SU-DHL-6 (cell line): ENCODE data around the gene CA5A.

ENCODE experiments used
- H2AFZ ChIP-seq: fragments of 200-600 bp; sonication (generic); 2 replicates; pipeline ENCODE4 v1.6.1; 2014; ENCODE audit warnings: low read depth, mild to moderate bottlenecking, moderate library complexity, mixed read lengths, antibody characterized with exemption, low read length; ENCODE audit not compliant: severe bottlenecking
- H3F3A ChIP-seq: fragments of 200-600 bp; shearing (Covaris generic); 2 replicates; pipeline ENCODE4 v1.6.0; 2016; ENCODE audit warnings: antibody characterized with exemption, mild to moderate bottlenecking; ENCODE audit not compliant: insufficient read depth
- H3K27ac ChIP-seq: fragments of 200-600 bp; sonication (generic); 2 replicates; pipeline ENCODE4 v1.5.1; 2016; ENCODE audit warnings: low read depth, mild to moderate bottlenecking, low read length, moderate library complexity, mixed read lengths
- H3K27me3 ChIP-seq: fragments of 200-600 bp; sonication (generic), shearing (Covaris generic); 2 replicates; pipeline ENCODE4 v1.6.0; 2014; ENCODE audit warnings: mild to moderate bottlenecking, low read length
- H3K36me3 ChIP-seq: fragments of 200-600 bp; sonication (generic); 2 replicates; pipeline ENCODE4 v1.6.1; 2014; ENCODE audit warnings: mild to moderate bottlenecking, low read length, mixed read lengths
- H3K4me2 ChIP-seq: fragments of 300-600, 200-600 bp; shearing (Covaris generic), sonication (generic); 2 replicates; pipeline ENCODE4 v1.6.0; 2014; ENCODE audit warnings: low read length, low read depth, mild to moderate bottlenecking; ENCODE audit not compliant: poor library complexity, severe bottlenecking
- H3K4me3 ChIP-seq: fragments of 200-600 bp; sonication (generic); 2 replicates; pipeline ENCODE4 v1.5.1; 2014; ENCODE audit warnings: antibody characterized with exemption, low read length, mild to moderate bottlenecking, mixed read lengths; ENCODE audit not compliant: insufficient read depth, poor library complexity, severe bottlenecking
- H3K79me2 ChIP-seq: fragments of 200-600 bp; sonication (generic); 2 replicates; pipeline ENCODE4 v1.6.1; 2014; ENCODE audit warnings: mild to moderate bottlenecking, low read length, moderate library complexity; ENCODE audit not compliant: insufficient read depth
- H3K9ac ChIP-seq: fragments of 200-600 bp; sonication (generic); 2 replicates; pipeline ENCODE4 v1.7.0; 2014; ENCODE audit warnings: mild to moderate bottlenecking, low read length
- H3K9me2 ChIP-seq: fragments of 200-600 bp; sonication (generic); replicated peaks from 2 replicates; pipeline ENCODE4 v1.6.1; 2014; ENCODE audit warnings: low read length; ENCODE audit not compliant: insufficient read depth
- H3K9me3 ChIP-seq: fragments of 200-600 bp; sonication (generic); 2 replicates; pipeline ENCODE4 v1.6.1; 2014; ENCODE audit warnings: low read length, mixed read lengths; ENCODE audit not compliant: insufficient read depth
- H4K20me1 ChIP-seq: fragments of 200-600 bp; sonication (generic); 2 replicates; pipeline ENCODE4 v1.6.1; 2014; ENCODE audit warnings: low read depth, mild to moderate bottlenecking, antibody characterized with exemption, low read length, moderate library complexity, mixed read lengths
- CTCF ChIP-seq: fragments of 200-600 bp; sonication (generic); IDR thresholded peaks from one replicate; pipeline ENCODE4 v1.5.1; 2017; ENCODE audit warnings: antibody characterized with exemption, mild to moderate bottlenecking, low read length, moderate library complexity; ENCODE audit not compliant: insufficient read depth, poor library complexity, severe bottlenecking
- EZH2phosphoT487 ChIP-seq: fragments of 200-600 bp; sonication (generic), shearing (Covaris generic); conservative IDR thresholded peaks from 2 replicates; pipeline ENCODE4 v1.6.1; 2018; ENCODE audit warnings: mild to moderate bottlenecking, antibody characterized with exemption, low read length, moderate library complexity, mixed read lengths

CA5A gene

GRCh38 chr16:87918866-87919680 is 17.3 kb downstream of the CA5A start:
- no peaks in the 10 kb centered on the region for H3K27me3 ChIP-seq
- H4K20me1 ChIP-seq: no peaks in the 10 kb centered on the region
- H3K36me3 ChIP-seq: no peaks in the 10 kb centered on the region
- no peak overlapping the region for H2AFZ ChIP-seq
- no peaks in the 10 kb centered on the region for H3K79me2 ChIP-seq
- H3K9ac ChIP-seq: no peak overlapping the region
- no peak overlapping the region for H3K4me2 ChIP-seq
- H3F3A ChIP-seq: no peaks in the 10 kb centered on the region
- no peaks in the 10 kb centered on the region for H3K9me3 ChIP-seq
- no peak overlapping the region for H3K4me3 ChIP-seq
- no peak overlapping the region for H3K27ac ChIP-seq
- no peaks in the 10 kb centered on the region for H3K9me2 ChIP-seq
- no peak for TF ChIP-seq EZH2phosphoT487
- TF ChIP-seq CTCF: no peak

- Histone ChIP-seq H3K79me2 (no peaks in the 10 kb centered on the region), H3F3A (no peaks in the 10 kb centered on the region), H3K9ac (no peak overlapping the region), H2AFZ (no peak overlapping the region), H3K36me3 (no peaks in the 10 kb centered on the region), H3K27me3 (no peaks in the 10 kb centered on the region), H4K20me1 (no peaks in the 10 kb centered on the region), H3K4me3 (no peak overlapping the region), H3K4me2 (no peak overlapping the region), H3K27ac (no peak overlapping the region), H3K9me3 (no peaks in the 10 kb centered on the region), H3K9me2 (no peaks in the 10 kb centered on the region)
- TF ChIP-seq EZH2phosphoT487: no peak
- TF ChIP-seq CTCF: no peak
These were observed 18.0 kb downstream of the CA5A start for GRCh38 chr16:87918338-87918737.

GRCh38 chr16:87917503-87917902 is 18.8 kb downstream of the CA5A start:
- no peak overlapping the region for H3K4me3 ChIP-seq
- no peak overlapping the region for H3K9ac ChIP-seq
- H3K27ac ChIP-seq: no peak overlapping the region
- H3K9me3 ChIP-seq: no peaks in the 10 kb centered on the region
- no peaks in the 10 kb centered on the region for H3K36me3 ChIP-seq
- TF ChIP-seq EZH2phosphoT487: no peak
- TF ChIP-seq CTCF: no peak
- no peaks in the 10 kb centered on the region for H3F3A ChIP-seq
- no peaks in the 10 kb centered on the region for H4K20me1 ChIP-seq
- no peak overlapping the region for H2AFZ ChIP-seq
- no peaks in the 10 kb centered on the region for H3K9me2 ChIP-seq
- no peaks in the 10 kb centered on the region for H3K79me2 ChIP-seq
- H3K4me2 ChIP-seq: no peak overlapping the region
- no peaks in the 10 kb centered on the region for H3K27me3 ChIP-seq
